NCI-H748 (cell line): ENCODE results near the gene ZDHHC14.
"Not testable (repeated sequence)": the region's sequence is repeated elsewhere in the genome, so short reads cannot be mapped to it uniquely, and the experiment has no call there.

Experiments used
- DNase-seq: peaks from one replicate; lab custom pipeline; 2025; ENCODE audit not compliant: unreplicated experiment; lab: John Stamatoyannopoulos, UW

Gene ZDHHC14

GRCh38 chr6:157462956-157463742 is 82.2 kb downstream of the ZDHHC14 start:
- DNase-seq, result no peak

GRCh38 chr6:157463743-157464135 is 82.7 kb downstream of the ZDHHC14 start:
- DNase-seq, result not testable (repeated sequence)

GRCh38 chr6:157464653-157465535 is 83.9 kb downstream of the ZDHHC14 start:
- DNase-seq, result no peak

GRCh38 chr6:157466342-157466648 is 85.3 kb downstream of the ZDHHC14 start:
- no peak for DNase-seq

GRCh38 chr6:157467339-157467738 is 86.3 kb downstream of the ZDHHC14 start:
- DNase-seq, result not testable (repeated sequence)

- DNase-seq, result no peak
These were observed 87.1 kb downstream of the ZDHHC14 start for GRCh38 chr6:157468054-157468453.

- no peak for DNase-seq
These were observed 87.6 kb downstream of the ZDHHC14 start for GRCh38 chr6:157468574-157468973.

GRCh38 chr6:157469378-157469777 is 88.4 kb downstream of the ZDHHC14 start:
- DNase-seq, result no peak

GRCh38 chr6:157471077-157471686 is 90.2 kb downstream of the ZDHHC14 start:
- DNase-seq, result no peak

- DNase-seq, result no peak
These were observed 91.1 kb downstream of the ZDHHC14 start for GRCh38 chr6:157471895-157472686.

- DNase-seq, result no peak
These were observed 95.8 kb downstream of the ZDHHC14 start for GRCh38 chr6:157476797-157477196.

GRCh38 chr6:157478926-157479325 is 97.9 kb downstream of the ZDHHC14 start:
- no peak for DNase-seq

- no peak for DNase-seq
These were observed 98.7 kb downstream of the ZDHHC14 start for GRCh38 chr6:157479464-157480303.

- no peak for DNase-seq
These were observed 100.3 kb downstream of the ZDHHC14 start for GRCh38 chr6:157481189-157481864.

- no peak for DNase-seq
These were observed 100.9 kb downstream of the ZDHHC14 start for GRCh38 chr6:157481865-157482249.

- no peak for DNase-seq
These were observed 102.8 kb downstream of the ZDHHC14 start for GRCh38 chr6:157483770-157484169.

GRCh38 chr6:157484181-157484580 is 103.2 kb downstream of the ZDHHC14 start:
- no peak for DNase-seq

- no peak for DNase-seq
These were observed 105.6 kb downstream of the ZDHHC14 start for GRCh38 chr6:157486572-157486971.

- no peak for DNase-seq
These were observed 106.3 kb downstream of the ZDHHC14 start for GRCh38 chr6:157487110-157487773.
